HEK293 (cell line): ENCODE data around the gene MFSD11.

Source experiments
- CTCF ChIA-PET: fragments of 350-600 bp; formaldehyde crosslinking; extraction: SDS; loops from one replicate; lab custom pipeline; 2021; ENCODE audit warnings: antibody characterized with exemption; lab: Yijun Ruan, JAX
- POLR2A ChIA-PET: fragments of 300-600 bp; formaldehyde crosslinking; extraction: SDS; loops from one replicate; lab custom pipeline; 2020; ENCODE audit warnings: antibody characterized with exemption, inconsistent platforms; lab: Yijun Ruan, JAX
- H3K27ac ChIP-seq: fragments of 200-500 bp; sonication (Bioruptor generic); 2 replicates; pipeline ENCODE4 v1.5.1; 2014; ENCODE audit warnings: low read depth, low read length, control low read depth, inconsistent platforms; ENCODE audit errors: extremely low read depth
- H3K36me3 ChIP-seq, 2 experiments: fragments of 200-500 bp in 1 of 2; sonication (Bioruptor generic) in 1 of 2; 1 replicate in 1 of 2; 2 replicates in 1 of 2; pipeline ENCODE4 v1.5.1; 2014 to 2017; ENCODE audit warnings: inconsistent platforms in 2 of 2, low read length in 2 of 2; ENCODE audit not compliant: control insufficient read depth in 2 of 2, insufficient read depth in 1 of 2
- H3K4me1 ChIP-seq: fragments of 200-500 bp; sonication (Bioruptor generic); 2 replicates; pipeline ENCODE4 v1.5.1; 2014; ENCODE audit warnings: mild to moderate bottlenecking, low read length, inconsistent platforms; ENCODE audit not compliant: control insufficient read depth, insufficient read depth
- H3K4me3 ChIP-seq: 2 replicates; pipeline ENCODE4 v1.5.1; 2011; ENCODE audit warnings: low read depth, mild to moderate bottlenecking, control low read depth, low read length, moderate library complexity
- H3K9me3 ChIP-seq: fragments of 200-500 bp; sonication (Bioruptor generic); 2 replicates; pipeline ENCODE4 v1.5.1; 2014; ENCODE audit warnings: low read depth, low read length, inconsistent platforms; ENCODE audit not compliant: control insufficient read depth, insufficient read depth
- AEBP2 ChIP-seq: fragments of 450-650 bp; formaldehyde crosslinking; IDR thresholded peaks from 2 replicates; pipeline ENCODE4 v1.5.1; 2016; ENCODE audit warnings: missing biosample characterization, missing genetic modification characterization, borderline replicate concordance
- CTCF ChIP-seq: fragments of 450-650 bp; formaldehyde crosslinking; IDR thresholded peaks from 2 replicates; pipeline ENCODE4 v1.5.1; 2016; ENCODE audit warnings: missing biosample characterization, missing genetic modification characterization
- EGR2 ChIP-seq: fragments of 450-650 bp; formaldehyde crosslinking; IDR thresholded peaks from 2 replicates; pipeline ENCODE4 v1.5.1; 2016; ENCODE audit warnings: low read depth, missing biosample characterization, missing genetic modification characterization
- IKZF3 ChIP-seq: fragments of 450-650 bp; IDR thresholded peaks from 2 replicates; pipeline ENCODE4 v1.5.0; 2018; ENCODE audit warnings: missing biosample characterization, mild to moderate bottlenecking, missing genetic modification characterization, moderate library complexity
- KLF7 ChIP-seq: fragments of 450-650 bp; formaldehyde crosslinking; IDR thresholded peaks from 2 replicates; pipeline ENCODE4 v1.5.1; 2016; ENCODE audit warnings: missing biosample characterization, missing genetic modification characterization, borderline replicate concordance
- PBX3 ChIP-seq: sonication (generic); formaldehyde crosslinking; IDR thresholded peaks from 2 replicates; pipeline ENCODE4 v1.8.1; 2022; ENCODE audit warnings: mild to moderate bottlenecking, moderate library complexity, missing genetic modification reagents
- SCRT2 ChIP-seq: fragments of 450-650 bp; formaldehyde crosslinking; IDR thresholded peaks from 2 replicates; pipeline ENCODE4 v1.5.1; 2016; ENCODE audit warnings: missing biosample characterization, missing genetic modification characterization
- TCF7L2 ChIP-seq: IDR thresholded peaks from 2 replicates; pipeline ENCODE4 v1.6.1; 2011; ENCODE audit warnings: low read depth, mild to moderate bottlenecking, inconsistent platforms, low read length, moderate library complexity, borderline replicate concordance
- YY2 ChIP-seq: fragments of 450-650 bp; formaldehyde crosslinking; IDR thresholded peaks from 2 replicates; pipeline ENCODE4 v1.5.1; 2016; ENCODE audit warnings: missing biosample characterization, missing genetic modification characterization
- ZNF155 ChIP-seq: fragments of 450-650 bp; formaldehyde crosslinking; IDR thresholded peaks from 2 replicates; pipeline ENCODE4 v1.5.1; 2016; ENCODE audit warnings: missing biosample characterization, missing genetic modification characterization
- ZNF223 ChIP-seq: fragments of 450-650 bp; formaldehyde crosslinking; IDR thresholded peaks from 2 replicates; pipeline ENCODE4 v1.5.1; 2016; ENCODE audit warnings: missing biosample characterization, missing genetic modification characterization
- ZNF280C ChIP-seq: fragments of 450-650 bp; formaldehyde crosslinking; IDR thresholded peaks from 2 replicates; pipeline ENCODE4 v1.5.1; 2016; ENCODE audit warnings: missing biosample characterization, missing genetic modification characterization
- ZNF280D ChIP-seq: fragments of 450-650 bp; formaldehyde crosslinking; IDR thresholded peaks from 2 replicates; pipeline ENCODE4 v1.5.1; 2016; ENCODE audit warnings: missing biosample characterization, missing genetic modification characterization
- ZNF292 ChIP-seq: fragments of 450-650 bp; formaldehyde crosslinking; IDR thresholded peaks from 2 replicates; pipeline ENCODE4 v1.5.1; 2016; ENCODE audit warnings: low read depth, missing biosample characterization, missing genetic modification characterization, borderline replicate concordance
- ZNF521 ChIP-seq: fragments of 450-650 bp; formaldehyde crosslinking; IDR thresholded peaks from 2 replicates; pipeline ENCODE4 v1.5.1; 2017; ENCODE audit warnings: missing biosample characterization, mild to moderate bottlenecking, missing genetic modification characterization
- ZNF585B ChIP-seq: fragments of 450-650 bp; formaldehyde crosslinking; IDR thresholded peaks from 2 replicates; pipeline ENCODE4 v1.5.1; 2016; ENCODE audit warnings: missing biosample characterization, missing genetic modification characterization
- ZNF596 ChIP-seq: fragments of 450-650 bp; IDR thresholded peaks from 2 replicates; pipeline ENCODE4 v1.5.0; 2018; ENCODE audit warnings: missing biosample characterization, mild to moderate bottlenecking, missing genetic modification characterization, moderate library complexity
- ZNF645 ChIP-seq: fragments of 450-650 bp; formaldehyde crosslinking; IDR thresholded peaks from 2 replicates; pipeline ENCODE4; 2016; ENCODE audit warnings: missing biosample characterization, missing genetic modification characterization
- ZNF76 ChIP-seq: fragments of 450-650 bp; formaldehyde crosslinking; IDR thresholded peaks from 2 replicates; pipeline ENCODE4; 2016; ENCODE audit warnings: low read depth, missing biosample characterization, missing genetic modification characterization, borderline replicate concordance
- ZSCAN30 ChIP-seq: fragments of 450-650 bp; IDR thresholded peaks from 2 replicates; pipeline ENCODE4 v1.5.1; 2018; ENCODE audit warnings: missing biosample characterization, mild to moderate bottlenecking, missing genetic modification characterization, moderate library complexity

MFSD11 gene

GRCh38 chr17:76702076-76702475 is 35.8 kb upstream of the MFSD11 start:
- ChIA-PET POLR2A (interaction anchor here (1.1 to 1.8 kb wide), 5 partner anchors 8 to 26 kb away, joined by 3 to 9 read pairs (median 4); partner anchors contain the start of genes JMJD6 and METTL23), CTCF (interaction anchor here (0.7 to 5.1 kb wide), 7 partner anchors 10 to 108 kb away, joined by 3 to 38 read pairs (median 7); no protein-coding TSS in a partner anchor)
- Histone ChIP-seq H3K27ac (no peak overlapping the region), H3K9me3 (no peaks in the 10 kb centered on the region), H3K36me3 (peaks cover 0 to 12% of the 10 kb centered on the region in 2 experiments; a peak in 2 of 3 replicates), H3K4me1 (peaks cover 36% of the 10 kb centered on the region), H3K4me3 (no peak overlapping the region)
- TF ChIP-seq CTCF (no peak), PBX3 (CRISPR knock-in tag) (no peak), ZNF155 (tag by site-specific recombination) (no peak), ZNF521 (tag by site-specific recombination) (no peak), ZNF280C (tag by site-specific recombination) (no peak), SCRT2 (no peak), ZNF645 (tag by site-specific recombination) (no peak), ZNF292 (tag by site-specific recombination) (no peak), ZNF280D (tag by site-specific recombination) (no peak), TCF7L2 (no peak), KLF7 (tag by site-specific recombination) (no peak), AEBP2 (no peak), ZNF596 (tag by site-specific recombination) (no peak), ZSCAN30 (tag by site-specific recombination) (no peak), YY2 (tag by site-specific recombination) (no peak), ZNF223 (no peak), EGR2 (tag by site-specific recombination) (no peak), ZNF585B (no peak), ZNF76 (tag by site-specific recombination) (no peak), IKZF3 (tag by site-specific recombination) (no peak)
- TF ChIP-seq, all 188 proteins: peak for 0
